GM12892 (cell line): ENCODE results near the gene R3HDM2.

Source experiments
- POLR2A ChIP-seq: IDR thresholded peaks from 2 replicates; pipeline ENCODE4 v1.6.1; 2011; ENCODE audit warnings: low read depth, low read length, control low read depth
- POLR2AphosphoS5 ChIP-seq: IDR thresholded peaks from 2 replicates; pipeline ENCODE4 v1.6.1; 2011; ENCODE audit warnings: low read depth, low read length, control low read depth

DNA sequence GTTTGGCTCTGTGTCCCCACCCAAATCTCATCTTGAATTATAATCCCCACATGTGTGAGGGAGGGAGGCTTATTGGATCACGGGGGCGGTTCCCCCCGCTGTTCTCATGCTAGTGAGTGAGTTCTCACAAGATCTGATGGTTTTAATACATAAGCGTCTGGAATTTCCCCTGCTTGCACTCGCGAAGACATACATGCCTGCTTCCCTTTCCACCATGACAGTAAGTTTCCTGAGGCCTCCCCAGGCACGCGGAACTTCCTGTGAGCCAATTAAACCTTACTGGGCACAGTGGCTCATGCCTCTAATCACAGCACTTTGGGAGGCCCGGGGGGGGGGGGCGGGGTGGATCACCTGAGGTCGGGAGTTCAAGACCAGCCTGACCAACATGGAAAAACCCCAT lies 60.8 kb downstream of the R3HDM2 start:
- TF ChIP-seq POLR2A: no peak
- TF ChIP-seq POLR2AphosphoS5: no peak
